ENCODE results near the gene SBK1. TPM values are rescaled to one million over a fixed set of nuclear protein-coding genes. Genes with fewer than 3 reads are reported as not detected.

SBK1 gene
- total and polyA plus RNA-seq, 2 donors (not counting 1 experiment from before 2014, with no cell fraction given) = under 0.01 TPM; not detected in 1

- H2AFZ ChIP-seq (ENCODE audit: low read length) = no peak overlapping the region
- H4K20me1 ChIP-seq (ENCODE audit: control insufficient read depth, extremely low read depth, insufficient read depth, low read length) = no peaks in the 10 kb centered on the region
- H3K4me2 ChIP-seq (ENCODE audit: extremely low read depth, insufficient read depth, low read length) = no peak overlapping the region
- H3K27me3 ChIP-seq (ENCODE audit: control insufficient read depth, insufficient read depth, low read length) = peaks cover 24% of the 10 kb centered on the region
- H3K9me3 ChIP-seq (ENCODE audit: control insufficient read depth, insufficient read depth, low read depth, low read length) = no peaks in the 10 kb centered on the region
- H3K36me3 ChIP-seq (ENCODE audit: control insufficient read depth, insufficient read depth, low read length) = no peaks in the 10 kb centered on the region
- no peak for TF ChIP-seq CTCF (conservative IDR thresholded peaks at IDR 0.05 in 1 of 2, IDR thresholded peaks at IDR 0.05 in 1 of 2; ENCODE audit: low read depth in 1 of 2, low read length in 2 of 2)
- peak; percentile 41 for TF ChIP-seq EZH2 (IDR thresholded peaks at IDR 0.05; ENCODE audit: low read length, missing control alignments)
- no peaks in the 10 kb centered on the region for H3K4me1 ChIP-seq (ENCODE audit: control insufficient read depth, extremely low read depth, insufficient read depth, low read length)
- no peak overlapping the region for H3K27ac ChIP-seq (ENCODE audit: insufficient read depth, low read length)
- peak overlapping the region in 1 of 4 experiments; percentile 17 for H3K4me3 ChIP-seq (replicated peaks in 1 of 4; ENCODE audit: control extremely low read depth in 1 of 4, insufficient read depth in 1 of 4, low read depth in 3 of 4, low read length in 4 of 4)
- DNase-seq (ENCODE audit: low read depth in 2 of 2) = peak in 1 of 2 donors; percentile 32
- H3K79me2 ChIP-seq (ENCODE audit: control insufficient read depth, insufficient read depth, low read length) = no peaks in the 10 kb centered on the region
- H3K9ac ChIP-seq (ENCODE audit: insufficient read depth, low read length) = no peak overlapping the region
Measured at GRCh38 chr16:28258567-28258966, 33.8 kb upstream of the SBK1 start.

DNA sequence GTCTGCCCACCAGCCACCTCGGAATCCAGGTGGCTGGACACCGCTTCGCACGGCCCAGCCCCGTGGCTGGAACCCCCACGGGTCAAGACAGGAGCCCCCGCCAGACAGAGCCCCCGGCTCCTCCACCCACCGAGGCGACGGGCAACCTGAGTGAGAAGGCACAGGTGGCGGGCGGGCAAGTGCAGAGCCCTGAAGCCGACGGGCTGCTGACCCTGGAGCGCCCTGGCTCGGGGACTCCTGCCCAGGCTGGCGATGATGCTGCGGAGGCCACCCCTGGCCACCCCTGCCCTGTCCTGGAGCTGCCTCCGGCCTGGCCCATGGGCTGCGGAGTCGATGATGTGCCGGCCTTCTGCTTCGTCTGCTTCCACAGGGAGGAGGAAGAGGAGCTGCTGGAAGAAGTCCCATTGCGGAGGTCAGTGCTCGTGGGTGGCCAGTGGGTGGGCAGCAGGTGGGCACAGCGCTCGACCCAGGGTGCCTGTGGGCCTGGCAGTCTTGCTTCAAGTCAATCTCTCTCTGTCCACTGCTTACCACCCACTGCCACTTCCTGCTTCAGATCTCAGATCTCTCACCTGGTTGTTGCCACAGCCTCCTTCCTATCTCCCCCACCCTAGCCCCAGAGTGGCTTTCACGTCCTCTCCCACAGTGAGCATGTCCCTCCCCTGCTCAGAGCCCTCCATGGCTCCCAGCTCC, 33.1 kb upstream of the SBK1 start:
- Histone ChIP-seq H3K79me2 (ENCODE audit: control insufficient read depth, insufficient read depth, low read length) (no peaks in the 10 kb centered on the region), H3K27ac (ENCODE audit: insufficient read depth, low read length) (no peak overlapping the region), H3K9me3 (ENCODE audit: control insufficient read depth, insufficient read depth, low read depth, low read length) (no peaks in the 10 kb centered on the region), H3K4me3 (replicated peaks in 1 of 4; ENCODE audit: control extremely low read depth in 1 of 4, insufficient read depth in 1 of 4, low read depth in 3 of 4, low read length in 4 of 4) (no peak overlapping the region), H3K27me3 (ENCODE audit: control insufficient read depth, insufficient read depth, low read length) (peaks cover 24% of the 10 kb centered on the region), H3K9ac (ENCODE audit: insufficient read depth, low read length) (no peak overlapping the region), H2AFZ (ENCODE audit: low read length) (no peak overlapping the region), H4K20me1 (ENCODE audit: control insufficient read depth, extremely low read depth, insufficient read depth, low read length) (no peaks in the 10 kb centered on the region), H3K4me2 (ENCODE audit: extremely low read depth, insufficient read depth, low read length) (no peak overlapping the region), H3K4me1 (ENCODE audit: control insufficient read depth, extremely low read depth, insufficient read depth, low read length) (no peaks in the 10 kb centered on the region), H3K36me3 (ENCODE audit: control insufficient read depth, insufficient read depth, low read length) (no peaks in the 10 kb centered on the region)
- TF ChIP-seq CTCF (conservative IDR thresholded peaks at IDR 0.05 in 1 of 2, IDR thresholded peaks at IDR 0.05 in 1 of 2; ENCODE audit: low read depth in 1 of 2, low read length in 2 of 2) = no peak
- no peak for DNase-seq (ENCODE audit: low read depth in 2 of 2)

GRCh38 chr16:28259781-28260150, 32.6 kb upstream of the SBK1 start:
- H3K9ac ChIP-seq (ENCODE audit: insufficient read depth, low read length) = no peak overlapping the region
- no peak overlapping the region for H3K4me2 ChIP-seq (ENCODE audit: extremely low read depth, insufficient read depth, low read length)
- no peaks in the 10 kb centered on the region for H3K4me1 ChIP-seq (ENCODE audit: control insufficient read depth, extremely low read depth, insufficient read depth, low read length)
- TF ChIP-seq EZH2 (IDR thresholded peaks at IDR 0.05; ENCODE audit: low read length, missing control alignments) (no peak), CTCF (conservative IDR thresholded peaks at IDR 0.05 in 1 of 2, IDR thresholded peaks at IDR 0.05 in 1 of 2; ENCODE audit: low read depth in 1 of 2, low read length in 2 of 2) (no peak)
- H3K4me3 ChIP-seq (replicated peaks in 1 of 4; ENCODE audit: control extremely low read depth in 1 of 4, insufficient read depth in 1 of 4, low read depth in 3 of 4, low read length in 4 of 4) = no peak overlapping the region
- no peaks in the 10 kb centered on the region for H3K79me2 ChIP-seq (ENCODE audit: control insufficient read depth, insufficient read depth, low read length)
- no peak overlapping the region for H3K27ac ChIP-seq (ENCODE audit: insufficient read depth, low read length)
- H3K27me3 ChIP-seq (ENCODE audit: control insufficient read depth, insufficient read depth, low read length) = peaks cover 24% of the 10 kb centered on the region
- no peaks in the 10 kb centered on the region for H4K20me1 ChIP-seq (ENCODE audit: control insufficient read depth, extremely low read depth, insufficient read depth, low read length)
- no peak overlapping the region for H2AFZ ChIP-seq (ENCODE audit: low read length)
- DNase-seq (ENCODE audit: low read depth in 2 of 2) = no peak
- no peaks in the 10 kb centered on the region for H3K36me3 ChIP-seq (ENCODE audit: control insufficient read depth, insufficient read depth, low read length)
- H3K9me3 ChIP-seq (ENCODE audit: control insufficient read depth, insufficient read depth, low read depth, low read length) = no peaks in the 10 kb centered on the region

All from fibroblast of lung (primary cell).